Vagina (tissue), 2 donors: ENCODE results near the gene TBC1D16.

ENCODE experiments used
- CTCF ChIP-seq, 3 experiments: fragments of 450-650 bp in 2 of 3; fragments of 200-600 bp in 1 of 3; sonication (generic) in 1 of 3; IDR thresholded peaks; one replicate each; pipeline ENCODE4 v1.5.1; 2017 to 2019; ENCODE audit warnings: antibody characterized with exemption in 3 of 3, mild to moderate bottlenecking in 2 of 3, moderate library complexity in 2 of 3
- POLR2A ChIP-seq, 2 donors: fragments of 450-650 bp; IDR thresholded peaks; one replicate each; pipeline ENCODE4 v1.6.1; 2017; ENCODE audit warnings: antibody characterized with exemption in 2 of 2, mild to moderate bottlenecking in 2 of 2, moderate library complexity in 2 of 2

- TF ChIP-seq CTCF (IDR thresholded peaks at IDR 0.05) (no peak), POLR2A (IDR thresholded peaks at IDR 0.05) (no peak)
Measured at GRCh38 chr17:80025796-80026195, 9.9 kb downstream of the TBC1D16 start.
